GM20000 (cell line): ENCODE results near the gene PNPLA7.
"Not testable (repeated sequence)": the region's sequence is repeated elsewhere in the genome, so short reads cannot be mapped to it uniquely, and the experiment has no call there.

Experiments
- DNase-seq: peaks from one replicate; pipeline ENCODE4 v3.0.0; 2012; ENCODE audit warnings: low spot score
- TF ChIP-seq, protein P1 (sequence below): IDR thresholded peaks from 2 replicates; pipeline ENCODE4 v1.5.1; 2012; ENCODE audit warnings: mild to moderate bottlenecking, control low read depth; ENCODE audit errors: extremely low read depth, missing control alignments

PNPLA7 gene

DNA sequence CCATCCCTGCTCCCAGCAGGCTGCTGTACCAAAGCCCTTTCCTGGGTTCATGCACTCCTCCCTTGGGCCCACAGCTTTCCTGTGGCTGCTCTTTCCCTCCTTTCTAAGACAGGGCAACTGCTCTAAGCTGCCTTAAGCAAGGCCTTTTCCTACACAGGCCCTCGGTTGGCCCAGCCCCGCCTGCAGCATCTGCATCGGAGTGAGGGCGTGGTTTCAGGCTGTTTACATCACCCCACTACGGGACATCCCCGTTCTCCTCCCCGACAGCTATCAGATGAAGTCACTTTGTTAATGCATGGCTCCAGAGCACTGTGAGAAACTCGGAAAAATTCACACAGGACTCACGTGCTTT, 25.1 kb upstream of the PNPLA7 start:
- TF ChIP-seq, protein P1, sequence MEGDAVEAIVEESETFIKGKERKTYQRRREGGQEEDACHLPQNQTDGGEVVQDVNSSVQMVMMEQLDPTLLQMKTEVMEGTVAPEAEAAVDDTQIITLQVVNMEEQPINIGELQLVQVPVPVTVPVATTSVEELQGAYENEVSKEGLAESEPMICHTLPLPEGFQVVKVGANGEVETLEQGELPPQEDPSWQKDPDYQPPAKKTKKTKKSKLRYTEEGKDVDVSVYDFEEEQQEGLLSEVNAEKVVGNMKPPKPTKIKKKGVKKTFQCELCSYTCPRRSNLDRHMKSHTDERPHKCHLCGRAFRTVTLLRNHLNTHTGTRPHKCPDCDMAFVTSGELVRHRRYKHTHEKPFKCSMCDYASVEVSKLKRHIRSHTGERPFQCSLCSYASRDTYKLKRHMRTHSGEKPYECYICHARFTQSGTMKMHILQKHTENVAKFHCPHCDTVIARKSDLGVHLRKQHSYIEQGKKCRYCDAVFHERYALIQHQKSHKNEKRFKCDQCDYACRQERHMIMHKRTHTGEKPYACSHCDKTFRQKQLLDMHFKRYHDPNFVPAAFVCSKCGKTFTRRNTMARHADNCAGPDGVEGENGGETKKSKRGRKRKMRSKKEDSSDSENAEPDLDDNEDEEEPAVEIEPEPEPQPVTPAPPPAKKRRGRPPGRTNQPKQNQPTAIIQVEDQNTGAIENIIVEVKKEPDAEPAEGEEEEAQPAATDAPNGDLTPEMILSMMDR: no peak

GRCh38 chr9:137574192-137574591, 24.0 kb upstream of the PNPLA7 start:
- TF ChIP-seq, protein P1: no peak
- no peak for DNase-seq

More for the DNA sequence above, 25.1 kb upstream of the PNPLA7 start:
- no peak for DNase-seq

- TF ChIP-seq, protein P1: no peak
- no peak for DNase-seq
These were observed 20.4 kb upstream of the PNPLA7 start for GRCh38 chr9:137570566-137570965.

DNA sequence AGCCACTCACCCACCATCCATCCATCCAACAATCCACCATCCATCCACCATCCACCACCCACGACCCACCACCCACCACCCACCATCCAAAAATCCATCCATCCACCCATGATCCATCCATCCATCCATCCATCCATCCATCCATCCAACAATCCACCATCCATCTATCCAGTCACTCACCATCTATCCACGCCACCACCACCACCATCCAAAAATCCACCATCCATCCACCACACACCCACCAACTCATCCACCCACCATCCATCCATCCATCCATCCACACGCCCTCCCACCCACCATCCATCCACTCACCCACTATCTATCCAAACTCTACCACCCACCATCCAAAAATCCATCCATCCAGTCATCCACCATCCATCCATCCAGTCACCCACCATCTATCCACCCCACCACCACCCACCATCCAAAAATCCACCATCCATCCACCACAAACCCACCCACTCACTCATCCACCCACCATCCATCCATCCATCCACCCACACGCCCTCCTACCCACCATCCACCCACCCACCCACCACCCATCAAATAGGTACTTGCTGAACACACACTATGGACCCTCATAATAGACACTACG, 19.5 kb upstream of the PNPLA7 start:
- TF ChIP-seq, protein P1: no peak
- no peak for DNase-seq

DNA sequence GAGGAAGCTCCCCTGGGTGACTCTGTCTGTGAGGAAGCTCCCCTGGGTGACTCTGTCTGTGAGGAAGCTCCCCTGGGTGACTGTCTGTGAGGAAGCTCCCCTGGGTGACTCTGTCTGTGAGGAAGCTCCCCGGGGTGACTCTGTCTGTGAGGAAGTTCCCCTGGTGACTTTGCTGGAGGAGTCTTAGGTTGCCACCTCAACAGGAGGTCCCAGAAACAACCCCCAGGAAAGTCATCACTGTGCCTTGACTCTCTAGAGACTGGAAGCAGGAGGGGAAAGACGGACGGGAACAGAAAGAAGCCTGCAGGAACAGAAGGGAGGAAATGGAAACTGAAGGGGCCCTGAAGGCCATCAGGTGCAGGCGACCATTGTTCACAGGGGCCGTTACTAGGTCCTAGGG, 18.2 kb upstream of the PNPLA7 start:
- DNase-seq: not testable (repeated sequence)

GRCh38 chr9:137564817-137565411, 14.7 kb upstream of the PNPLA7 start:
- DNase-seq: no peak
- TF ChIP-seq, protein P1: no peak

DNA sequence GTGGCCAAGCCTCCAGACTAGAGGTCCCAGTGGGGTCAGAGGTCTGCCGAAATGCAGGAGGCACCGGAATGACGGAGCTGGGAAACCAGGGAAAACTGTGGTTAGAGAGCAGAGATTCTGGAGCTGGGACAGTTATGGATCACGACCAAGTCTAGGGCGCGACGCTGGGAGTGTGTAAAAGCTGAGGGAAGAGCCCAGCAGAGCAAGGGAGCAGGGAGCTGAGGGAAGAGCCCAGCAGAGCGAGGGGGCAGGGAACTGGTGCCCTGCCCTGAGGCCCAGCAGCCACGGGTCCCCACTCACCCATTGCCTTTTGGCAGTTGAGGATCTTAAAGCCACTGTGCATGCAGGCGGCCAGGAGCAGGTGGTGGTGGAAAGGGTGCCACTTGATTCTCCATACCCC, 13.9 kb upstream of the PNPLA7 start:
- TF ChIP-seq, protein P1: no peak
- DNase-seq: no peak

- DNase-seq: no peak
- TF ChIP-seq, protein P1: no peak
These were observed 7.9 kb upstream of the PNPLA7 start for GRCh38 chr9:137558127-137558526.
